GM18873 (cell line): Measurements from ENCODE around the gene SIRT7.

Source experiments
- ATAC-seq: cut with Tn5 transposase; IDR thresholded peaks from one replicate; pipeline ENCODE4 v1.9.1; 2021; ENCODE audit warnings: mild to moderate bottlenecking, moderate library complexity, moderate number of reproducible peaks; ENCODE audit not compliant: unreplicated experiment, low FRiP score

SIRT7 gene

DNA sequence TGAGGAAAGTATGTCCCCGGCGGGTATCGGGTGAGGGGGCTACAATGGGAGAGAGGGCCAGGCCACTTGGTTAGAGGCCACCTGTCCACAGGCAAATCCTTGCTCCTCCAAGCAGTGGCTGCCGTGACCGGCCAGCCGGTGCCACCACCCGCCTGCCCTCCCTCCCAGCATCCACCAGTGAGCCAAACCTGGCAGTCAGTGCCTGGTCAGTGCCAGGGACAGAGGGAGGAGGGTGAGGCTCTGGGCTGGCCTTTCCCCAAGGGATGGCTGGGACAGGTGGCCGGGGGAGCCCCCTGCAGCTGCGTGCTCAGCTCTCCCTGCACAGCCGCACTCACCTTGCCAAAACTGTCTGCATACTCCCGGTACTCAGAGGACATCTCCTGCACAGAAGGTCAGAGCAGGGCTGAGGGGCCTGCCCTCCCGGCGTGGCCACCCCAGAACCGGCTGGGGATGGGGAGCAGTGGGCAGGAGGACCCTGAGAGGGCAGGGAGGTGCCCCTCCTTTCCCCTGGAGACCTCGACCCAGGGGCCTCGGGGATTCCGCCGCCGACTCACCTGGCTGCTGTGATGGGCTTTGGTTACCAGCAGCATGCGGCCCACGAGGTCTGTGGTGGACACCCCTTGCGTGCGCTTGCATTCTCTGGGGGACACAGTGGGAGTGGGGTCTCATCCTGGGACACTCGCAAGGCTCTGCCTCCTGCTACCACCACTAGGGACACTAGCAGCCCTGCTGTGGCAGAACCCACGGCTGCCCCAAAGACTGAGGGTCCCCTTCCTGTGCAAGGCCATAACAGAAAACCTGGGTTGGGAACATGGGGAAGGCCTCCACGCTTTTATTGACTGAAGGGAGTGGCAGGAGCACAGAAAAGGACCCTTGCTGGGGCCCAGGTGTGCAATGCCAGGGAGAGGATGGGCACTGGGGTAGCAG, 10.5 kb downstream of the SIRT7 start:
- no peak for ATAC-seq

DNA sequence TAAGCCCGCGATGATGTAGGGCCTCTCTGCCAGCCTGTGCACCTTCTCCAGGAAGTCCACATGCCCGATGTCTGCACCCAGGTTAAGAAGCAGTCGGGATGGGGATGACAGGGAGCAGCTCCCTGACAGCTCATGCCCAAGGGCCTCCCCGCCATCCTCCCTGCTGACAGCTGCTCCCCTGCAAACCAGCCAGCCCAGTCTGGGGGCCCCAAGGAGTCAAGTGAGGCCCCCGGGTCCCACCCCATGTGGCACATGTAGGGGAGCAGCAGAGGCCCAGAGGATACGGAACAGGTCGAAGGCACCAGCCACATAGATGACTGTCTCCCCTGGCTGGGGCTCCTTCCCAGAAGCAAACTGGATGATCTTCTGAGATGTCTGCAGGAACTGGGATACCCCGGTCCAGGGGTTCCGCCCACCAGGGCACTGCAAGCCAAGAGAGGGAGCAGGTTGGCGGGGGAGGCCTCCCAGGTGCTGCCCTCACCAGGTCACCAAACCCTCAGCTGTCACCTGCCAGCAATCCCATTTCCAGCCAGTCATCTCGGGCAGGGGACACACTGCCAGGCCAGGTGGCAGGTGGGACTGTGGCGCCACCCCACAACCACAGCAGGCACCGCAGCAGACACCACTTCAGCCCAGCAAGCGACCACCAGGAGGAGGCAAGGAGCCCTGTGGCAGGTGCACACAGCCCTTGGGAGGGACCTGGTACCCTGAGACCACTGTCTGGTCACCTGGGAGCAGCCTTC, 11.3 kb downstream of the SIRT7 start:
- no peak for ATAC-seq

DNA sequence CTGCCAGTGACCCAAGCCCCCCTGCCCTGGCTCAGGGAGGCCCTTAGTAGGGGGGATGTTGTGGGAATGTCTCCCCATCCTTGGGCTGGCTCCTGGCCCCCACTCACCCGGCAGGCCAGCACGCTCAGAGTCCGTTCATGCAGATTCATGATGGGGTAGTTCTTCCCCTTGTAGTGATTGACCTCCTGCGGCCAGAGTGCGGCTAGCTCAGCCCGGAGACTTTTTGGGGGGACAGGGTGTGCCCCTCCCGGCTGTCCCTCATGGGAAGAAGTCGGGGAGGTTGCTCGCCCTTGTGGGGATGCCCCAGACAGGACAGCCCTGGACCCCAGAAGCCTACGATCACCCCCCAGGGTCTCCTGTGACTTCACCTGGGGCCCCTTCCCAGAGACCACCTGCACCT, 12.0 kb downstream of the SIRT7 start:
- ATAC-seq = no peak

DNA sequence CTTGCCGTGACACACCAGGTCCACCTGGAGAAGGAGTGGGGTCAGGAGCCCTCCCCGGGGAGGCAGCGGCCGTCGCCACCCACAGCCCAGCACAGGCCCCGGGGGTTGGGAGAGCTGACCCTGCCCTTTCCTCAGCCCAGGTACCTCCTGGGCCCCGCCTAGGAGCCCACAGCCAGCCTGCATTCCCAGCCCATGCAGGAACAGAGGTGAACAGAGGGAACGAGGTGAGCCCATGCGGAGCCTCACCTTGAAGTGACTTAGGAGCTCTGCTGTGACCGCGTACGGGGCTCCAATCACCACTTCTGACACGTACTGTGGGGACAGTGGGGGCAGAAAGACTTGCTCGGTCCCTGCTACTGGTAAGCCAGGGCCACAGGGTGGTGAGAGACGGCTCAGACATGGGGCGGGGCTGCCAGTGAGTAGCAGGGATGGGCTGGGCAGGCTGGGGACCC, 12.5 kb downstream of the SIRT7 start:
- ATAC-seq = no peak

DNA sequence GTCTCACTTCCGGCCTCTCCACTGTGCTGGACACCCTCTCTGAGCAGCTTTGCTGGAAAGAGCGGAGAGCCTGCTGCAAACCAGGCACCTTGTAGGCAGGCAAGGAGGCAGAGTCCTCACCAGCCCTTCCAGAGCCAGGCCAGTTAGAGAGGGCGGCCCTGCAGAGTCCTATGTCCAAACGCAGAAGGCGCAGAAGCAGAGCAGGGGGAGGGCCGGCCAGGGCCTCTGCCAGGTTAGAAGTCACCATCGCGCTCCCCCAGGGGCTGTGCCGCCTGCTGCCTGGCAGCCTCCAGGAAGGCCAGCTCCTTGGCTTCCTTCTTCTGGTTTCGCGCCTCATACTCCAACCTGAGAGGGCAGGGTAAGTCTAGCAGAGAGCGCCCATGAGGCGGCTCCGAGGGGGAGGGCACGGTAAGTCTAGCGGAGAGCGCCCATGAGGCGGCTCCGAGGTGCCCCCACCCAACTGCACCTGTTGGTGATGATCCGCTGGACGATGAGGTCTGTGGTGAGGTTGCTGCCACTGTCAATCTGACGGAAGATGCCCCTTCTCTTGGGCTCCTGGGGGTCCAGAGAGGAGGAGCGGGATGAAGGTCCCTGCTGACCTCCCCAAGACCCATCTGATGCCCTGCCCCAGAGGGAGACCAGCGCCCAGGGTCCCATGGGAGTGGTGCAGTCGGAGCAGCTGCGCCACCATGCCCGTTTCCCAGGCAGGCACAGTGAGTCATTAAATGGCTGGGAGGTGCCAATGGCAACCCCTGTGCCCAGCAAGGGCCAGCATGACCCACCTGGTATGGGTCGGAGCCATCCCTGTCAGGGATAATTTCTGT, 13.2 kb downstream of the SIRT7 start:
- ATAC-seq = no peak

DNA sequence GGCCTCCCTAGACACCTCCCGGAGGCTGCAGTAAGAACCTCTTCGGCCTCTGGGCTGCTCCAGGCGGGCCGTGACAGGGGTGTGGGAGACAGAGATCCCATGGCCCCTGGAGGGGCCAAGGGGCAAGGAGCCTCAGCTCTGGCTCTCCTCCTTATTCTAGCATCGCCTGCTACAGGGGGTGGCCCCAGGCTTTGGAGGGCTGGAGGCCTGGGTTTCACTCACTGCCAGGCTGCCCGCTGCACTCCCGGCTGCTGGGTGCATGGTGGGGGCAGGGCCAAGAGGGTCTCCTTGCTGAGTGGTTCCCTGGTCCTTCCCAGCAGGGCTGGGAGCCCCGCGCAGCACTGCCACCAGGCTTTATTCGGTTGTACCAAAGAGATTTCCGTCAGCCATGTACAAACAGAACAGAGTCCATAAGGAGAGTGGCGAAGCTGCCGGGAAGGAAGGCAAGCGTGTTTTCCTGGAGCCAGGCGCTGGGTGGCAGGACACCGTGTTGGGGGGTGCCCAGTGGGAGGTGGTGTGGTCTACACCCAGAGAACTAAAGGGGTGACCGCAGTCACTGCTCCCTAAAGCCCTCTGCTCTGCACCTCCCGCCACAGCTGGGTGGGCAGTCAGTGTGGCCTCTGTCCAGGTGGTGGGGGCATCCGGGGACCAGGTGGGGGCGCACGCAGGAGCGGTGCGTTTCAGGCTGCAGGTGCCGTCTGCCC, 13.9 kb downstream of the SIRT7 start:
- ATAC-seq = no peak

DNA sequence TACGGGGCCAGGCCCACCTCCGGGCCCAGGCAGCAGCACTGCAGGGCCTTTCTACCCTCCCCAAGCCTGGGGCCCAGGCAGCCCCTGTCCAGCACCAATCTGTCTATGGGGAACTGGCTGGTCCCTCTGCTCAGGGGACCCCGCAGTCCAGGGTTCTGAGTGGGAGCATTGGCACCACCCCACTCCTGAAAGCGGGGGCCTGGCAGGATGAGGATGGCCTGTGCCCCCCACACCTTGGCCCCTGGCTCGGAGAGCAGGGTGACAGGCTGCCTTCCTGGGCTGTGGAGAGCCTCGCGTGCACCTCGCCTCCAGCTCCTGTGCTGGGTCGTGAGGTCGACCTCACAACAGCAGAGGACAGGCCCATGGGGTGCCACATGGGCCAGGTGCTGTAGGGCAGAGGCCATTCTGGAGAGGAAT, 14.6 kb downstream of the SIRT7 start:
- ATAC-seq = no peak

DNA sequence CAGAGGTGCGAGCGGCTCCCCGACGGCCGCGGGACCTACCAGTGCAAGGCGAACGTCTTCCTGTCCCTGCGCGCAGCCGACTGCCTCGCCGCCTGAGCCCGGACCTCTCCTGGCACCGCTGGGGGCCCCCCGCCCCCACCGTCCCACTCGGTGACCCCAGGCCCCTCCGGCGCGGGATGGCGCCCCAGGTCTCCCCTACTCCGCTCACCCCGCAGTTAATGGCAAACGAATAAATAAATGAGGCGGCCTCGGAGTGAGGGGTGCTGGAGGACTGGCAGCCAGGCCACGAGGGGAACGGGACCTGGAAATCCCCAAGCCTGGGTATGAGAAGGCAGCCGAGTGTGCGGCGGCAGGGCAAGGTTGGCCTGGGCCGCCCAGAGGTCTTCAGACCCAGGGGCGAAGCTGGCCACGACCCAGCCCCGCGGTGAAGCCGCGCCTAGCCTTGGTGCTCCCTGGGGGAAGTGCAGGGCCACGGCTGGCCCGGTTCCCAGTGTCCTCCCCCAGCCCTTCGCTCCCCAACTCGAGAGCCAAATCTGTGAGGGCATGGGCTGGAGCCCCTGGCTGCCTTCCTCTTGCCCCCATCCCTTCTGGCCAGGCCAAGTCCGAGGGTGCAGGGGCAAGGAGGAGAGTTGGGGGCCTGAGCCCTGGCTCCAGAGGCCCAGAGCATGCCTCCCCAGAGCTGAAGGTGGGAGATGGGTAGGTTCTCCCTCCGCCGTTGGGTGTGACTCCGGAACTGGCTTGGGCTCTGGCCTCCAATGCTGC, 15.1 kb downstream of the SIRT7 start:
- no peak for ATAC-seq

DNA sequence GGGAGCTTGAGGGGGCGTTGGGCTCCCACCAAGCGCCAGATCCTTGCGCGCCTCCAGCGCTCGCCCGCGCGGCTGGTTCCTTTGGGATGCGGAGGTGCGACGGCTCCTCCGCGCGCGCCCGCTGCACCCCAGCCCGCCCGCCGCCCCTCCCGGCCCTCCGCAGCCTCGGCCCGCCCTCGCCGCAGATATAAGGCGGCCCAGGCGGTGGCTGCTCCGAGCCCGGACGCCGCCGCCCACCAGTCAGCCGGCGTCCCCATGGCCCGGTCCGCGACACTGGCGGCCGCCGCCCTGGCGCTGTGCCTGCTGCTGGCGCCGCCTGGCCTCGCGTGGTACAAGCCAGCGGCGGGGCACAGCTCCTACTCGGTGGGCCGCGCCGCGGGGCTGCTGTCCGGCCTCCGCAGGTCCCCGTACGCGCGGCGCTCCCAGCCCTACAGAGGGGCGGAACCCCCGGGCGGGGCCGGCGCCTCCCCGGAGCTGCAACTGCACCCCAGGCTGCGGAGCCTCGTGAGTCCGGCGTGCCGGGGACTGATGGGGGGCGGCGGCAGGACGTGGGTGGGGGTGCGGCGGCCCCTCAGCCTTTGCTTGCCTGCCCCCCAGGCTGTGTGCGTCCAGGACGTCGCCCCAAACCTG, 15.8 kb downstream of the SIRT7 start, which contains the start of gene NPB:
Gene NPB (plus strand): TSS at position 216 of the 630 bp plus-strand sequence. CDS start 40 bp downstream, at position 256.
- no peak for ATAC-seq

DNA sequence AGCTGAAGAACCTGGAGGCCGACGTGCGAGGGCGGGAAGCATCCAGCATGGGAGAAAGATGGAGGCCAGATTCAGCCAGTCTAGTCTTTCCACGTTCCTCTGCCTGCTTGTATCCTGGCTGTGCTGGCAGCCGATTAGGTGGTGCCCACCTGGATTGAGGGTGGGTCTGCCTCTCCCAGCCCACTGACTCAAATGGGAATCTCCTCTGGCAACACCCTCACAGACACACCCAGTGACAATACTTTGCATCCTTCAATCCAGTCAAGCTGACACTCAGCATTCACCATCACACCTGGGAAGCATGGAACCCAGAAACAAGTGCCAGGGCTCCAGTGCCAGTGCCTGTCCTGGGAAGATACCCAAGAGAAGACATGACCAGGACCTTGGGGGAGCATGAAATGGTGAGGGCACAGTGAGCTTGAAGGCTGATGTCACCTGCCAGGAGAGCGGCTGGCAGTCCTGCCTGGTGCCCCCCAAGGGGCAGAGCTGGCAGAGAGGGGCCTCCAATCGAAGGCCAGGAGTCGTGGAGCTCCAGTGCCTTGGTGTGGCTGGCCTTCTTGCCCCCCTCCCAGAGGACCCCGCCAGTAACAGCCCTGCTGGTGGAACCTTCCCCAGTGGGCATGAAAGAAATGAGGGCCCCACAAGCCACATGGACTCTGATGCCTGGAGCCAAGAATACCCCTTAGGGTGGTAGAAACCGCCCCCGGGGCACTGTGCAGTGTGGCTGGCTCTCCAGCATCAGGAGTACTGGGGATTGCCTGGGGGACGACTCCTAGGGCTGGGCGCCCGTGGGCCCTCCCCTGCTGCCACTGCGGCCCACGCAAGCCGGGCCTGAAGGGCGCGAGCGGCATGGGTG, 16.6 kb downstream of the SIRT7 start:
- no peak for ATAC-seq

DNA sequence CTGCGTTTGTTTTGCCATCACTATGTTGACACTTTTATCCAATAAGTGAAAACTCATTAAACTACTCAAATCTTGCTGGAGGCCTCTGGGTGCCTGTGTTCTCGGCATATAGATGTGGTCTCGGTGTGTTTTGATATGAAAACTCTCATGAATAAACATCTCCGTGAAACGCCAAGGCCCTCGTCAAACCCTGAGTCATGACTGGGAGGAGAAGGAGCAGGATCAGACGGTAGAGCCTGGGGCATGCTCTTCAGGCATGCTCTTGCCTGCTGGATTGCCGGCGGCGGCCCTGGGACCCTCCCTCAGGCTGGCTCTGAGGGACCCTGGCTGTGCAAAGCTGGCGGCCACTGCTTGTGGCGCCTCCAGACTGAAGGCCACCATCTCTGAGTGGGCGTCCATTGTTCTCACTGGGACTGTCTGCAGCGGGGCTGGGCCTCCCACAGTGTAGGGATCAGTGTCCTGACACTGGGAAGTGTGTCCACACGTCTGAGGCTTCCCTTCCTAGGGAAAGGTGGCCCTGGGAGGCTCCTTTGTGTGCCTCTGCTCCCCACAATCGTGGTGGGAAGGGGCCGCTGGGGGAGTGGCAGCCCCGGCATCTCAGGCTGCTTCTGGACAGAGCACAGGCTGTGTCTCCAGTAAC, 17.7 kb downstream of the SIRT7 start:
- no peak for ATAC-seq

DNA sequence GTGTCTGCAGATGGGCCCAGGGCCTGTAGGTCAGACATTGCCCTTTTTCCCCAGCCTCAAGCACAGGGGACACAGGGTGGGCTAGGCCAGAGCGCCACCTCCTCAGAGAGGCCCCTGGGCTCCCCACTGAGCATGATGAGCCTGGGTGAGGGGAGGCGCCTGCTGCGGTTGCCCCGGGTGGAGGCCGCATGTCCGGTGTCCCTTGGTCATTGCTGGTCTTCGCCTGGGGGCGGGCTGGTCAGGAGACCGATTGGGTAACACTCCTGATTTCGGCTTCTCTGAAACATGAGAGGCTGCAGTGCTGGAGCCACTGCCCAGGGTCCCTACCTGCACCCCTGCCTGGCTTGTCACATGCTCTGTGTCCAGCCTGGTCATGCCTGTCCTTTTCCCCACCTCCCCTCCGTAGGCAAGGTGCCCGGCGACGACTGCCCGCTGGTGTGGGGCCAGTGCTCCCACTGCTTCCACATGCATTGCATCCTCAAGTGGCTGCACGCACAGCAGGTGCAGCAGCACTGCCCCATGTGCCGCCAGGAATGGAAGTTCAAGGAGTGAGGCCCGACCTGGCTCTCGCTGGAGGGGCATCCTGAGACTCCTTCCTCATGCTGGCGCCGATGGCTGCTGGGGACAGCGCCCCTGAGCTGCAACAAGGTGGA, 18.3 kb downstream of the SIRT7 start:
- no peak for ATAC-seq

DNA sequence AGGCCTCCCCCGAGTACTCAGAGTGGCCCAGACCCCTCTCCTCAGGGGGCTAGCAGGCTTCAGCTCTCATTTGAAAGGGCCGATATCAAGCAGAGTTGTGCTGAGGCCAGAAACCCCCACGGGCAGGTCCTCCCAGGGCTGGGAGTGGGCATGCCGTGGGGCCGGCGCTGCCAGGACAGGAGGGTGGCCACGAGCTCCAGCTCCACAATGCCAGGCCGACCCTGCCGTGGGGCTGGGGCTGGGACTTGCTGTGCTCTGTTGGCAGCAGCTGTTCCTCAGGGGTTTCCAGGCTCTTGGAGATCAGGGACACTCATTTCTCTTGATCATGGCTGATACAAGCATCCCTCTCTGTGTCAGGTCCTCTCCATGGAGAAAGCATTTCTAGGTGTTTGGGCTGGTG, 19.1 kb downstream of the SIRT7 start:
- ATAC-seq = no peak

DNA sequence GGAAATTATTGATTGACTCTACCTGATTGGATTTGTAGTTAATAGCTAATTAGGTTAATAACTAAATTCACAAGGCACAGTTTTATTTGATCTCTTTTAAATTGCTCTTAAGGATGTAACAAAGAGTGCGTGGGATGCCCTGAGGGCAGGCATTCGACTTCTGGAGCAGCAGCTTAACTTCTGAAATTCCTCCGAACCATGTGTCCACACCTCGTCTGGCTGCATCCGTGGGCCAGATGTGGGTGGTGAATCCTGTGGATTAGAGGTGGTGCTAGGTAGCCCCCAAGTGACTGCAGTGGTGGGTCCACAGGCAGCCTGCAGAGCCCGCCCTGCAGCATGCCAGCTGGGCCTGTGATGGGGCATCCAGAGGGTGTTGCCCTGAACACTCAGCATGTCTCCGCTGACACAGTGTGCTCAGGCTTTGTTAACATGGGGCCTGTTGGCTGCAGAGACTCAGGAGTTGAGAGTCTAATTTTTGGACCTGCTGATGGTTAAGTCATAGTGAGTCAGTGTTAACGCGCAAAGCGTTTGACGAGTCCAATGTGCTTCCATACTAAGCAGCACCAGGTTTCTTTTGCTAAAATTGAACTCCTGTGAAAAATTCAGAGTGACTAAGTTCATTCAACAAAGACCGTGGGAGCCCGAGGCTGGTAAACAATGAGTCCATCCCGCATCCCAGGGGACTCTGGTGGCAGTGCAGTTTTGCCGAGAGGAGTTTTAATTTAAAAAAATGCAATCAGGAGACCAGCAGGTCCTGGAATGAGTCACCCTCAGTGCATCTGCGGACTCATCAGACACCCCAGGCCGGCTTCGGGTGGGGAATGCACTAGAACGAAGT, 19.7 kb downstream of the SIRT7 start:
- no peak for ATAC-seq

DNA sequence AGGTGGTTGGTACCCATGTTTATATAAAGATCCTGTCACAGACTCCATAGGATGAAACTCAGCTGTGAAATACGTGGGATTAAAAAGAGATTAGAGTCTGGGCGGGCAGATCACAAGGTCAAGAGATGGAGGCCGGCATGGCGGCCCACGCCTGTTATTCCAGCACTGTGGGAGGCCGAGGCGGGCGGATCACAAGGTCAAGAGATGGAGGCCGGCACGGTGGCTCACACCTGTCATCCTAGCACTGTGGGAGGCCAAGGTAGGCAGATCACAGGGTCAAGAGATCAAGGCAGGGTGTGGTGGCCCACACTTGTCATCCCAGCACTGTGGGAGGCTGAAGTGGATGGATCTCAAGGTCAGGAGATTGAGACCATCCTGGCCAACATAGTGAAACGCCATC, 22.6 kb downstream of the SIRT7 start:
- no peak for ATAC-seq

DNA sequence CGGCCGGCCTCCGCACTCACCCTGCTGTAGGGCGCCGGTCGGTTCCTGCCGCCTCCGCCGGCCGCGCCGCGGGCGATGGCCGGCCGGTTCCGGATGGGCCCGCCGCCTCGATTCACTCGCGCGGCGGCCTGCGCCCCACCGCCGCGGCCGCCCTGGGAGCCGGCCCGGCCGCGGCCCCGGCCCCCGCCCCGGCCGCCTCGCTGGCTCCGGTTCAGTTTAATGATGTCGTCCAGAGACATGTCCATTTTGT, 26.7 kb downstream of the SIRT7 start:
- no peak for ATAC-seq
